Stomach (tissue), 4 donors: Measurements from ENCODE around the gene SKI.

Source experiments
- CTCF ChIP-seq, 7 experiments: fragments of 450-650 bp in 4 of 7; fragments of 200-600 bp in 3 of 7; sonication (generic) in 3 of 7; IDR thresholded peaks; one replicate each; pipeline ENCODE4 v1.5.1; 2016 to 2019; ENCODE audit warnings: antibody characterized with exemption in 7 of 7, control low read depth in 2 of 7, mild to moderate bottlenecking in 1 of 7
- EP300 ChIP-seq: sonication (generic); formaldehyde crosslinking; IDR thresholded peaks from one replicate; pipeline ENCODE4 v1.6.1; 2017; ENCODE audit warnings: antibody characterized with exemption
- POLR2A ChIP-seq, 4 donors: fragments of 450-650 bp; IDR thresholded peaks; one replicate each; pipeline ENCODE4 v1.6.1; 2016; ENCODE audit warnings: antibody characterized with exemption in 4 of 4, control low read depth in 2 of 4, mild to moderate bottlenecking in 1 of 4, moderate library complexity in 1 of 4
- POLR2AphosphoS5 ChIP-seq, 3 donors: sonication (generic); formaldehyde crosslinking; IDR thresholded peaks; one replicate each; pipeline ENCODE4 v1.6.1; 2016; ENCODE audit warnings: antibody characterized with exemption in 3 of 3

GRCh38 chr1:2224631-2225428, 3.3 kb upstream of the SKI start:
- TF ChIP-seq POLR2AphosphoS5 (IDR thresholded peaks at IDR 0.05) (no peak), CTCF (IDR thresholded peaks at IDR 0.05) (no peak), EP300 (no peak), POLR2A (IDR thresholded peaks at IDR 0.05) (no peak)
